Thyroid gland (tissue), 4 donors: ENCODE measurements around the gene CYP27B1.

Experiments
- CTCF ChIP-seq, 6 experiments: fragments of 200-600 bp in 3 of 6; fragments of 450-650 bp in 3 of 6; sonication (generic) in 3 of 6; IDR thresholded peaks; one replicate each; pipeline ENCODE4 v1.5.1; 2016 to 2019; ENCODE audit warnings: antibody characterized with exemption in 6 of 6, mild to moderate bottlenecking in 2 of 6, inconsistent platforms in 1 of 6, moderate library complexity in 1 of 6
- POLR2A ChIP-seq, 2 donors: fragments of 450-650 bp; IDR thresholded peaks; one replicate each; pipeline ENCODE4 v1.6.1; 2017; ENCODE audit warnings: antibody characterized with exemption in 2 of 2, mild to moderate bottlenecking in 2 of 2, moderate library complexity in 1 of 2

DNA sequence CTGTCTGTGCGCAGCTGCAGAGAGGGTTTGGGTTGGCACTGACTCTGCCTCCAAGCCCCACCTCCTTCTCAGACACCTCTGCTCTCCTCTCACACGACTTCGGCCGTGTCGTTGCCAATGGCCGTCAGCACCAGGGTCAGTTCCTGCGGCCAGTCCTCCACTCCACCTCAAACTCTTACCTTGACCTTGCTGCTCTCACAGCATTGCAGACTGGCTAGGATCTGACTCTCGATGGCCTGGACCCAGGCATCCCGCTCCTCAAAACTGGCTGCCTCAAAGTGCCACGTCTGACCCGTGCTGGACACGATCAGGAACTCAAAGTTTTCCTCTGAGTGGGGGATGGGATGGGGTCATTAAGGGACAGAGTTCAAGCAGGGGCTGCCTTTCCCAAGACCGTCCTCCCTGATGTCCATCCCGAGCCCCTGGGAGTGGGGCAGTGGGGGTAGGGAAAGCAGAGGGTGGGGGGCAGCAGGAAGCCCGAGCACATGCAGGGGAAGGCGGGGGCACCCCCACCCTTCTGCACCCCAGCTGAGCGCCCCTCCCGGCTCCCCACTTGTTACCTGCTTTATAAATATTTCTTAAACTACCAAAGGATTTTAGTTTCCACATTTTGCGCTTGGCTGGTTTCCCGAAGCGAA, 39.0 kb downstream of the CYP27B1 start:
- TF ChIP-seq CTCF (IDR thresholded peaks at IDR 0.05) = no peak
- no peak for TF ChIP-seq POLR2A (IDR thresholded peaks at IDR 0.05)
